HG02970 (cell line): Measurements from ENCODE around the gene NRP1.
"Not testable (repeated sequence)": the region's sequence is repeated elsewhere in the genome, so short reads cannot be mapped to it uniquely, and the experiment has no call there.

Experiments used
- ATAC-seq: cut with Tn5 transposase; IDR thresholded peaks from one replicate; pipeline ENCODE4 v1.9.1; 2021; ENCODE audit warnings: mild to moderate bottlenecking, moderate library complexity, moderate number of reproducible peaks; ENCODE audit not compliant: unreplicated experiment, low FRiP score

NRP1 gene

GRCh38 chr10:33160151-33160550 is 174.3 kb downstream of the NRP1 start:
- ATAC-seq, result no peak

GRCh38 chr10:33157103-33157502 is 177.4 kb downstream of the NRP1 start:
- ATAC-seq, result no peak

- ATAC-seq, result peak; percentile 50
Measured at GRCh38 chr10:33155720-33156638, 178.5 kb downstream of the NRP1 start.

- ATAC-seq, result no peak
Measured at GRCh38 chr10:33154590-33154989, 179.9 kb downstream of the NRP1 start.

- no peak for ATAC-seq
Measured at GRCh38 chr10:33153968-33154327, 180.5 kb downstream of the NRP1 start.

- no peak for ATAC-seq
Measured at GRCh38 chr10:33153251-33153967, 181.1 kb downstream of the NRP1 start.

GRCh38 chr10:33152750-33153149 is 181.7 kb downstream of the NRP1 start:
- no peak for ATAC-seq

GRCh38 chr10:33152146-33152545 is 182.3 kb downstream of the NRP1 start:
- ATAC-seq, result no peak

GRCh38 chr10:33151344-33151864 is 183.1 kb downstream of the NRP1 start:
- no peak for ATAC-seq

- ATAC-seq, result no peak
Measured at GRCh38 chr10:33150889-33151288, 183.6 kb downstream of the NRP1 start.

GRCh38 chr10:33150146-33150545 is 184.3 kb downstream of the NRP1 start:
- ATAC-seq, result no peak

GRCh38 chr10:33147013-33147310 is 187.5 kb downstream of the NRP1 start:
- ATAC-seq, result no peak

- no peak for ATAC-seq
Measured at GRCh38 chr10:33146189-33147012, 188.1 kb downstream of the NRP1 start.

GRCh38 chr10:33145451-33146188 is 188.8 kb downstream of the NRP1 start:
- ATAC-seq, result no peak

- no peak for ATAC-seq
Measured at GRCh38 chr10:33143160-33143728, 191.2 kb downstream of the NRP1 start.

GRCh38 chr10:33142295-33142694 is 192.2 kb downstream of the NRP1 start:
- ATAC-seq, result no peak

GRCh38 chr10:33141251-33141650 is 193.2 kb downstream of the NRP1 start:
- no peak for ATAC-seq

GRCh38 chr10:33139181-33139646 is 195.3 kb downstream of the NRP1 start:
- ATAC-seq, result no peak

- ATAC-seq, result not testable (repeated sequence)
Measured at GRCh38 chr10:33138686-33139085, 195.8 kb downstream of the NRP1 start.
